ENCODE results near the gene ARX.

ARX gene

DNA sequence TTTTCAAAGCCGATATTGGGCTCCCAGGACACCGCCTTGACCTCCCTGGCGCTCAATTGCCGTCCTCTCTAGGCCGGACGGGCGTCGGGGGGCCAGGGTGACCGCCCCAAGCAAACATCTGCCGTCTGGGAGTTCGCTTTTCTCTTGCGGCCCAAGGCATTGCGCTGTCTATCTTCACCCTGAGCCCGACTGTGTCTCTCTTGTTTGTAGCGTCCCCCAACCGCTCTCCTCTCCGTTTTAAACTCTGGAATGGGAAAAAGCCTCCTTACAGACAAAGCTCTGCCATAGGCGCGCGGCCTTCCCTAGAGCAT, 551 bp upstream of the ARX start:
- no peak for DNase-seq

DNA sequence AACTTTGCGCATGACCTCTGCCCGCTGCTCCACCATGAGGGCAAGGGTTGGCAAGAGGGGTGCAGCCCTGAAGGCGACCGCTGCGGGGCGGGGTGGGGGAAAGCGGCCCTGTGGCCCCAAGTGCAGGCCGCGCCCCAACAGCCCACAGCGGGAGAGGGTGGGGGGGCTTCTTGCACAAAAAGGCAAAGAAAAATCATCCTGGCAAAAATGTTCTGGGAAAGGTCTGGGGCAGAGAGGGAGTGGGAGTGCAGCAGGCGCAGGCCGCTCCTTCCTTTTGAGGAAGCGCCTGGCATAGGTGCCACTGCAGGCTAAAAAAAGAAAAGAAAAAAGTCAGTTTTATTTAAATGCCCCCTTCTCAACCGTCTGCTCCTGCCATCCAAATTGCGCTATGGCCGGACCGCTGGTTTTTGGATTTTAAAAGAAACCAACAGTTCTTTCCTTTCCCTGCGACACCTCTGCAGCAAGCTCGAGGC, 1.4 kb downstream of the ARX start:
- DNase-seq = no peak

DNA sequence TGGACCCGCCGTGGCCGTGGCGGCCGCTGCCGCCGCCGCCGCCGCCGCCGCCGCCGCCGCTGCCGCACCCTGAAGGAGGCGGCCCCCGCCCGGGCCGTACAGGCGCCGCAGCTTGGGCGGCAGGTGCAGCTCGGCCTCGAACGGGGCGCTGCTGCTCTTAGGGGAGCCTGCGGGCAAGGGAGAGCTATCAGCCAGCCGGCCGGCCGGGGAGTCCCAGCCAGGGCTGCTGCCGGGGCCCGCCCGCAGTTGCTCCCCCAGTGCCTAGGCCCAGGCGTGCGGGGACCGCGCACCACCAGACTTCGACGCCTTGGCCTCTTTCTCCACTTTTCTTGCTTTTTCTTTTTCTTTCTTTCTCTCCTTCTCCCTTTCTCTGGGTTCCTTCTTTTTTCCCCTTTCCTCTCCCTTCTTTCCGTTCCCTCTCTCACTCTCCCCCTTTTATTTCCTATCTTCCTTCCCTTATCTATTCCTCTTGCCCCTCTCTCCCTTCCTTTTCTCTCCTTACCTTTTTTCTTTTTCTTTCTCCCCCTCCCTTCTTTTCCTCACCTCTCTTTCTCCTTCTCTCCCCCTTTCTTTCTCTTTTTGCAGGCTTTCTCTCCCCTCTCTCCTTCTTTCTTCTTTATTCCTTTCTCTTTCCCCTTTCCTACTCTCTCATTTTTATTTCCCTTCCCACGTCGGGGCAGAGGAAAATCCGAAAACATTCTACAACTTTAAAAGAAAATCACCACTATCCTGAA, 2.0 kb downstream of the ARX start:
- no peak for DNase-seq

DNA sequence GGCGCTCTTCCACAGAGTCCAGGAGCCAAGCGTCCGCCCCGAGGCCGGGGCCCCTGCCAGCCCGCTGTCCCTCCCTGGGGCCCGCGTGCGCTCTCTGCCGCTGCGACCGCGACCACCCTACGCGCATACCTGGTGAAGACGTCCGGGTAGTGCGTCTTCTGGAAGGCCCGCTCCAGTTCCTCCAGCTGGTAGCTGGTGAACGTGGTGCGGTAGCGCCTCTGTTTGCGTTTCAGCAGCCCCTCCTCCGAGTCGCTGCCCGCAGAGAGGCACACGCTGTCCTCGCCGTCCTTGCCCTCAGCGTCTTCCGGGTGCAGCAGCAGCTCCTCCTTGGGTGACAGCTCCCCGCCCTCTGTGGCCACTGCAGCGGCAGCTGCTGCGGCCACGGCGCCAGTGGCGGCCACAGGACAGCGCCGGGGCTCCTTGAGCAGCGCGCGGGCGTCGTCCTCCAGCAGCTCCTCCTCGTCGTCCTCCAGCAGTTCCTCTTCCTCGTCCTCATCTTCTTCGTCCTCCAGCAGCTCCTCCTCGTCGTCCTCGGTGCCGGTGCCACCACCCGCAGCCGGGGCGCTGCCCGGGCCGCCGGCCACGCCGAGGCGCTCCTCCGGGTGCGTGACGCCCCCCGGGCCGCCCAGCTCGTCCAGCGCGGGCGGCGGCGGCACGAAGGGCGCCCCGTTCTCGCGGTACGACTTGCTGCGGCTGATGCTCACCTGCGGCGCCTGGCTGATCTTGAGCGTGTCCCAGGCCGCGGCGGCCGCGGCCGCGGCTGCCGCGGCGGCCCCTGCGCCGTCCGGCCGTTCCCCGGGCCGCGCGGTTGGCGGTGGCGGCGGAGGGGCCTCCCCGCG, 2.8 kb downstream of the ARX start:
- DNase-seq = no peak

DNA sequence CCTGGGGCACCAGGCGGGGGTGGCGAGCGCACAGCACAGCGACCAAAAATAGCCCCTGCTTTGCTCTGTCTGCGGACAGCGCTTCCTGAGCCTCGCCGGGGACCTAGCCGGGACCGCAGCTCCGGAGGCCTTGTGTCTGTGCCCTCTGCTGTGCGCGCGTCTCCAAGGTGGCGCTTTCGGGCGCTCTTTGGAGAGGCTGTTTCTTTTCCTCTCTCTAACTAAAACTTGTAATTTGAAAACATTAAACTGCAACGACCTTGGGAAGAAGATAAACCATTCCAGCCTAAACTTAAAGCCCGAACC, 3.4 kb downstream of the ARX start:
- no peak for DNase-seq

DNA sequence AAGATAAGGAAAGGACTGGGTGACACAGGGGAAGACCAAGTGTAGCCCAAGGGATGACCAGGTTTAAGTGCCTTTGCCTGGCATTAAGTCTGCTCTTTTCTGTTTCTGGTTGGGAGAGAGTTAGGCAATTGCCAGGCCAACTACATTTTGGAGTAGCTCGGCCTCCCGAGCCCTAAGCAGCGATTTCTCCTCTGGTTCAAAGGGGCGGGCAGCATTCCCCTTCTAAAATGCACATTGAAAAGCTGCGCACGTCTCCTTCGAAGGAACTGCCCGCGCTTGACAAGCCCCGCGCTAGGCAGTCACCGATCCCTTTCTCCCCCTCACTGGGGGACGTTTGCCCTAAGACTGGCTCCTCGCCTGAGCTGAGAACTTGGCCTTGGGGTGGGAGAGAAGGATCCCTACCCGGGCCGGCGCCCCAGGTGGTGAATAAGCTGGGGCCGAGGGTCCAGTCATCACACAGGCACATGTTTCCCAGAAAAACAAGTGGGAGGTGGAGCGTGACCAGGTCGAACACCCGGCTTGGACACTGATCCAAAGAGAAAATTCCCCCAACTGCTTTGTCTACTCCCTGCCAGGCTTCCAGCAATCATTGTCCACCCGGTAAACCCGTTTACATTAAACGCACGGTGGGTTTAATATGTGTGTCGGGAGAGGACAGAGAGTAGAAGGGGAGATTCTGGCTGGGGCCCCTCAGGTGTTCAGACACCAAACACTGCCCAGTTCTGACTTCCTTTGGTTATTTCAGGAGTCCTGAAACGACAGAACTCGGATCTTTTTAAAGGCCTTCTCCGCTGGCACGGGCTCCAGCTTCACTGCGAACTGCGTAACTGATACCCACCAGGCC, 4.0 kb downstream of the ARX start:
- DNase-seq = no peak

DNA sequence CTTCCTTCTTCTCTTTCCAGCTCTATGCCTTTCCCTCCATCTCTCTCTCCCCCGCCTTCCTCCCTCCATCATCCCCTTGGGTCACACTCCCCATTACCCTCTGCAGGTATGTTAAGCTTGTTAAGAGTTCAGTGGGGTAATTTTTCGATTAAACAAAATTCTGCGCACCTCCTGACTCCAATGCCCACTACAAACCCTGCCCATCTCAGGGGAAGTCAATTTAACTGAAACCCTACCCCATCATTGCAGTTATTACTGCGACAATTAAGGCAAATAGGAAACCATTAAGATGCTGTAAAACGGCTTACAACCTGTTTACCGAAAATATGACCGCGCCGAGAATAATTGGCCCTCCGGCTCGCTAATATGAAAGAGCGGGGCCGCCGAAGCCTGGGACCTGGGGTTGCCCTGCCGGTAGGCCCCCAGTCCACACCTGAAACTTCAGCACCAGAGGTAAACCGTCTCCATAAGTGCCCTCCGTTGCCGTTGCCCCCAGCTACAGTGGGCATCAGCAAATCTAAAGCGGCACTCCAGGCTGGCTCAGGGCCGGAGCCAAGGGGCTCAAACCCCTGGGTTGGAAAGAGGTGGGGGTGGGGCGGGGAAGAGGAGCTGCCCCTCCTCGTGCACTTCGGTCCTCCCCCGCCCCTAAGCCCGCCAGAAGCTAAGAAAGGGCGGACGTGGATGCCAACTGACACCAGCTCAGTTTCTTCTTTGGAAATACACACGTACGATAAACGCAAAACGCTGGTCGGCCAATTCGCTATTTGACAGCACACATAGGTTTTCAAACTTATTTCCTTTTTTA, 4.8 kb downstream of the ARX start:
- no peak for DNase-seq

DNA sequence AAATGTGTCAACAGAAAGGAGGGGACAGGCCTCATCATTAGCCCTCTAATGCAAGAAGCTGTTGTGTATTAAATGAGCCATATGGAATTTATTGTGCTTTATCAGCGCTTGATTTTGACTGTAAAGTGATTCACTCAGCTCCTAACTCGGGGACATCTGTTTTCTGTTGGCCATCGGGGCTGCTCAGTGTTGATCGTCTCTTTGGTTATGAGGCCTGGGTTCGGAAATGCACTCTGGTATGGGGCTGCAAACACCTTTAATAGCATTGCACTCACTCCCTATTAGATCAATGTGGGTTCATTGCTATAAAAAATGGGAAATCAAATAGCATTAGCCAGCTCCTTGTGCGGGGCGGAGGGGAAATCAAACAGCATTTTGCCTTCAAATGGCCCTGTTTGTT, 6.4 kb downstream of the ARX start:
- DNase-seq = no peak

DNA sequence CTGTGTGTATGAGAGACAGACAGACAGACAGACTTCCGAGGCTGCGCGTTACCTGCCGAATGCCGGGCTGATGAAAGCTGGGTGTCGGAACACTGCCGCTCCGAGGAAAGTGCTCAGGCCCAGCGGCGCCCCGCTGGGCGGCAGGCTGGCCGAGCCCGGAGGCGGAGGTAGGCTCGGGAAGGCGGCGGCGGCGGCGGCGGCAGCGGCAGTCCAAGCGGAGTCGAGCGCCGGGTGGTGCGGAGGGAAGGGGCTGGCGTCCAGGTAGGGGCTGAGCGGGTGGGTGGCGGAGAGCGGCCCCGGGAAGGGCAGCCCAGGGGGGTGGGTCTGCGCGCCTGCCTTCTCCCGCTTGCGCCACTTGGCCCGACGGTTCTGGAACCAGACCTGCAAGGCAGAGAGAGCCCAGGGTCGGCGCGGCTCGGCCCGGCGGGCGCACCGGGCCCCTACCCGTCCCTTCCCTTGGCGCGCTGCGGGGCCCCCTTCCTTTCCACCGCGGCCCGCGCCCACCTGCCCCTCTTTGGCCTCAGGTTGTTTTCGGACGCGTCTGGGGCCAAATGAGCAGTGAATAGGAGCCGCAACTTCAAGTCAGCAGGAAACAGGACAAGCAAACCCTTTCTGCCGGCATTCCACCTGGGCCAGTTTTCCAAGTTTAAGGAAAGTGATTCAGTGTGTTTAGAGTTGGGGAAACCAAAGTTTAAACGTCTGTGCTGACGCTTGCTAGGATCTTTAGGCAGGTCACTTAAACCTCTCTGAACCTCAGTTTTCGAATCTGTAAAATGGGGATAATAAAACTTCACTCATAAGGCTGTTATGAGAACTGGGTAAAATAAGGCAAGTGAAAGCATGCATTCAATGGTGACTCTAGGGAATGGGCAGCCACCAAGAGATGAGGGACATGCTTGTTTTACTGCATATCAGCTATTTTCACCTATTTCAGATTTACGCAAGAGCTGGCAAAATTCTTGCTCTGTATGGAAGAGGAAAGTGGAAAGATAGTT, 8.4 kb downstream of the ARX start:
- no peak for DNase-seq

DNA sequence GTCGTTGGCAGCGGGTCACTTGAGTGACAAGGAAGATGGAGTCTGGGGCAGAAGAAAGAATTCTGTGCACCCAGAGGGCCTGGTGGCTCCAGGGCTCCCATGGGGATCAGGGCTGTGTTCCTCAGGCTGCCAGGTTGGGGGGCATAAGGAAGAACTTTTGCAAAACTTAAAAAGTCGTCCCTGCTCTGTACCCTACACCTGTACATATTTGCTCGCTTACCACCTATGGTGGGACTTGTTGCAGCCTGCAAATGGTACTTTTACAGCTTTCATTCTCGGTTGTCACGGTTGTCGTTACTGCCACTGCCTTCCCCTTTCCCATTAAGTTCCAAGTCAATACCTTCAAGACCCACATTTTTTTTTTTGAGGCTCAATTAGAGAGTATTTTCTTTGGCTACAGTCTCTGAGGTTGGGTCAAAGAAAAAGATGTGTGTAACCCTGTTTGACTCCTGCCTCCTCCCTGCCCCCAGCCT, 9.1 kb downstream of the ARX start:
- DNase-seq = no peak

DNA sequence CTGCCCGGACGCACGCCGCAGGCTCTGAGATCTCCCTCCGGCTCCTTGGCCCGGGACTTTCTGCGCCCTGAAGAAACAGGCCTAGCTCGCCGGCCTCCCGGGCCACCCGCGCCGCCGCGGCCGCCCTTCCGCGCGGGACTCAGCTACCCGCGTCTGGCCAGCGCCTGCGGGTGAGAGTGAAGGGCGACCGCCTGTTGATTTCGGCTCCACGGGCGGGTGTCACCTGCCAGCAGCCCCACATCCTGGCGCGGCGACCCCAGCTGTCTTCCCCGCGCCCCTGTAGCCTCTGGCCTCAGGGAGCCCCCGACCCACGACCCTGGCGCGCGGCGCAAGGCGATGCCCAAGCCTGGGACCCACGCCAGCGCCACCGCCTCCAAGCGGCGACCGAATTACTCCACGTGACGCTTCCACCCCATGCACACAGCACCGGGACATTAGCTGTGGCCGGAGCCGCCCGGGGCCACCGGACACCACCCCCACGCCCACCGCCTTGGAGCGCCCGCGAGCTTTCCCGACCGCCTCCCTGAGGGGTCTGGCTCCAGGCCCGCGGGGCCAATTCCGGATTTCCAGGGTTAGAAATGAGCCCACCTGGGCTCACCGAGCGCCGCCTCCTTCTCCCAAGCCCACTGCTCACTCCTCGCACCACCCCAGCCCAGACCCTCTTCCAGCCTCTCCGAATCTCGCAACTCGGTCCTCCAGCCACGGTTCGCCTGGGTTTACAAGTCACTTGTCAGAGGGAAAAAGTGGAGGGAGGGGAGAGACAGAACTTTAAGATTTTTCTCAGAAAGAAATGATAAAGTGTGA, 10.2 kb downstream of the ARX start:
- DNase-seq = no peak

DNA sequence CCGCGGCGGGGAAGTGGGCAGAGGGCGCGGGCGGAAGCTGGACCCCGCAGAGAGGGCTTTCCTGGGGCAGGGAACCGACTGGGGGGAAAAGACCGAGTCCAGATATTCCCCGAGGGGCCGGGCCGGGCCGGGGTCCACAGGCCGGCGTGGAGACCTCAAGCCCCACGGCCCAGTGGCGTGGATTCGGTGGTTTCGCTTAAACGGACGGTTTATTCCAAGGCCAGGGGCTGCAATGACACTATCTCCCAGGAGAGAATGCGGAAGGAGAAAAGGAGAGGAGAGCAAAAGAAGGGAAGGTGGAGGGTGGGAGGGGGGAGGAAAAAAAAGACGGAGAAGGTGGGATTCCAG, 10.8 kb downstream of the ARX start:
- no peak for DNase-seq

DNA sequence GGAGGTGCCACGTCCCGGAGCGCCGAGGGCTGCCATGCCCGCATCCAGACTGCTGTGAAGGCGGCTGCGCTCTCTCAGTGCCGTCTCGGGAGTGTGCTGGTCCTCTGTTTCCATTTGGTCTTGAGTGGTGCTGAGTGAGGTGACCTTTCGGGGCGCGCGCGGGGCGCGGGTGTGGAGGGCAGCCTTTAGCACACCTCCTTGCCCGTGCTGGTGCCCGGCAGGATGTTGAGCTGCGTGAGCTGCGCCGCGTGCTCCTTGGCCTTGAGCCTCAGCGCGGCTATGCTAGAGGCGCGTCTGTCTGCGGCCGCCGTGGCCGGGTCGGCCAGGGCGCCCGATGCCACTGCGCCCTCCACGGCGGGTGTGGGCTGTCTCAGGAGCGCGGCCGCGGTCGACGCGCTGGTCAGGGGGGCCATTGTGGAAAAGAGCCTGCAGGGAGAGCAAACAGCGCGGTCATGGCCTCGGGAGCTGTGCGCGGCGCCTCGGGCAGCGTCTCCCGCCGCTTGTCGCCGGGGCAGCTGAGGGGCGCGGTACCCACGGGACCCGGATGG, 11.2 kb downstream of the ARX start:
- no peak for DNase-seq

DNA sequence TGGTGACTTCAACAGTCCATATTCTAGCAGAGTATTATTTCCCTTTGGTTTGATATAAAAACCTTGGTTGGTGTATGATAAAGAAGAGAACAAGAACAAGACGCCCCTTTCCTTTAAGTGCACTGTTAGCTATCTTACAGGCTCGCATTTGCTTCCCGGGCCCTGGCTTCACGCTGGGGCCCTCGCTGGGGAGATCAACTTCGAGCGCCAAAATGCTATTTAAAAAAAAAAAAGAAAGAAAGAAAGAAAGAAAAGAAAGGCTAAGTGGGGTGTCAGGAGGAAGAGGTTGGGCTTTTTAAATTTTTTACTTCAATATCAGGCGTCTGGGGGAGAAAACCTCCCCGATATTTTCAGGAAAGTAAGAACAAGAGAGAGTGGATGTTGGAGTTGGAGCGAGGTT, 11.7 kb downstream of the ARX start:
- DNase-seq = no peak

DNA sequence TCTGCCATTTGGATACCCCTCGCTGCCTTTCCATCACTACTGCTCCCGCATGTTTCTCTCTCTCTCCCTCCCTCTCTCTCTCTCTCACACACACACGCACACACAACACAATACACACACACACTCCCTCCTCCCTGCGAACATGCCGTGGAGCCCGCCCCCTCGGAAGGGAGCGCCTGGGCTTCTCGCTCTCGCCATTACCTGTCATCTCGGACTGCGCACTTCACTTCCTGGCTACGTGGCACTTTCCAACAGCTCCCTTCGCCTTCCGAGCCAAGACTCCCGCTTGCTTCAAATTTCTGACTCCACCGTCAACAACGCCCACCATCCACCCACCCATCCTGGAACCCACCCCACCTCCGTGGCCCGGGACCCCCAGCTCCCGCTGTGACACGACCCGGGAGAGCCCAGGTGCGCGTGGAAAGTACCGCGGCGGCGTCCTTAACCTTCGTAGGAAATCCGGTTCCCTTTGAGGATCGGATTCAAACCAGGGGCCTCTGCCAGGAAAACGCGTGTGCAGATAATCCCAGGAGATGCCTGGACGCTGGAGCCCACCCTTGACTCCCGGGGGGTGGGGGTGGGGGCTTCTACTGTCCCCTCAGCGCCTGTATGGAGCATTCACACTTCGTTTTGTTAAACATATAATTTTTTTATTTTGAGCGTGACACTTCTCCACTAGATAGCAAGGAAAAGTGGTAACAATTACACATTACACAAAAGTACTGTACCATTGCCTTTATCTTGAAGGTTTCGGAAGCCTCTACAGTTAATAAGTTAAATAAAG, 12.5 kb downstream of the ARX start:
- DNase-seq = no peak

DNA sequence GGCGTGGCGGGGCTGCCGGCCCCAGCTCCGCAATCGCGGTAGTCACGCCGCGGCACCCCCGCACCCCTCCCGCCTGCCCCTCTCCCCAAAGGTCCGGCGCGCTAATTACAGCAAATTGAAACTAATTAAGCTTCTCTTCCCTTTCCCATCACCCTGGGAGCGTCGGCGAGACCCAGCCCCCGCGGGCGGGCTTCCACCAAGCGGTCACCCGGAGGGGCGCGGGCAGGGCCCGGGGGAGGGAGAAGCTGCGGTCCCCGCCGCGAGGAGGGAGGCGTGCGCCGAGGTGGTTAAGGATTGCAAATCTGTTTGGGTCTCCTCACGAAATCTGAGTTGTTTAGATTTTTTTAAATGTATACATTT, 13.1 kb downstream of the ARX start:
- no peak for DNase-seq

DNA sequence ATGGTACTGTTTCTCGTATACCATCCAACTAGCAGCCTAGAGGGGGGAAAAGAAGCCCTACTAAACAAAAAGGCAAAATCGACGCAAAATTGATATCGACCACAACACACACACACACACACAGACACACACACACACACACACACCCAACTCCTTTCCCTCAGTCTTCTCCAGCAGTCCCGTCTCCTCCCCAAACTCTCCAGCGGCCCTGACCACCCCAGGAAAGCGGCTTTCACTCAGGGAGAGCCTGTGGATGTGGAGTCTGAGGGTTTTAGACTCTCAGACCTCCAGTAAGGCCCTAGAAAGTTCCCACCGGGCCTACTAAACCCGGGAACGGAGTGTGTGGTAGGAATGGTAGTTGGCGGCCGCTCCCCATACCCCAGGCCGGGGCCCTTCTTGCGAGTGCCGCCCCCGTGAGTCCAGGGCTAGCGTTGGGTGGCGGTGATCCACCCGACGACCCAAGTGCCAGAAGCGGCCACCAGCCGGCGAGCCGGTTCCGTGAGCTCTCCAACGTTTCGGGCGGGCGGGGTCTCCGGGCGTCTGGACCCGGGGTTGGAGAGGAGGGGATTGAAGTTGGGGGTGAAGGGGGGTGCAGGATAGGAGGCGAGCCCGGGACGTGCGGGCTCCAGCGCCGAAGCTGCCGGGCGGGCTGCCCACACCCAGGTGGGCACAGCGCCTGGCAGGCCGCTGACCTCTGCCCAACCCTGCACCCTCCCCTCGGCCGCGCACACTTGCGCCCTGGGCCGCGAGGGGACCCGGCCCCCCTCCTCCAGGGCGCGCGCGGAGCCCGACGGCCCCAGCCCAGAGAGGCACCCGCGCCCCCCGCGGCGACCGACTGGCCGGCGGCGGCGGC, 13.7 kb downstream of the ARX start:
- DNase-seq = no peak

DNA sequence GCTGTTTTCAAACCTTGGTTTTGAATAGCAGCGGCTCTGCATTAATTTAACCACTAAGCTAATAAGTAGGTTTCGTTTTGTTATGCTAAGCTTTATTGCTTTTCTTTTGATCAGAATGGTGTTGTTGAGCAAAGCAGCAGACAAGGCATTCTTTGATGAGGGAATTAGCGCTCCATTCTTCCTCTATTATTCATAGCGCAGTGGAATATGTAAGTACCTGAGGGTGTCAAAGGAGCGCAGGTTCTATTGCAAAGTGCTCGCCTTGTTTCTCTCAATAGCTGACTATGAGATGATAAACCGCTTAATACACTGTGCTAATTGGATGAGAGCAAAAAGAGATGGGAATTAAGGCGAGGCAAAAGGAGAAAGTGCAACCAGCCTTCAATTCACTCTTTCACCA, 16.3 kb downstream of the ARX start:
- DNase-seq = no peak
